Measurements from ENCODE around the gene PRPF18.

- TF ChIP-seq CTCF (IDR thresholded peaks at IDR 0.05; ENCODE audit: poor library complexity) (no peak), EZH2phosphoT487 (IDR thresholded peaks at IDR 0.05; ENCODE audit: low read depth, severe bottlenecking, unreplicated experiment) (no peak)
Observed at GRCh38 chr10:13649844-13650520, 63.2 kb downstream of the PRPF18 start.

All from hepatocyte (in vitro differentiated cells).